Epithelial cell of alveolus of lung (primary cell): ENCODE data around the gene ZNFX1. TPM values are rescaled to one million over a fixed set of nuclear protein-coding genes. Genes with fewer than 3 reads are reported as not detected.

ENCODE experiments used
- total RNA-seq: library from RNA; depleted of rRNA; stranded (reverse); fragments of >200 nt; gene quantifications from 2 replicates; pipeline ENCODE4 v1.2.1, GENCODE V29; 2015

Gene ZNFX1
- total RNA-seq: 18.0 and 24.2 TPM in 2 replicates

GRCh38 chr20:49278036-49278817, at the start of gene ZNFX1:
TSS of gene ZNFX1 (minus strand) at chr20:49278057. CDS start at chr20:49275839, 2,218 bp downstream.

GRCh38 chr20:49219091-49219923, 58.5 kb downstream of the ZNFX1 start, which contains the start of gene DDX27:
TSS of gene DDX27 (plus strand) at chr20:49219416. CDS start at chr20:49219449, 33 bp downstream.

Other genes with a start within 250 kb of the ZNFX1 start
- gene CSE1L, start 231.7 kb downstream of the ZNFX1 start, total RNA-seq: 33.1 and 94.5 TPM in 2 replicates
- gene STAU1, start 89.7 kb downstream of the ZNFX1 start, total RNA-seq: 63.0 and 83.4 TPM in 2 replicates
- gene DDX27, start 58.6 kb downstream of the ZNFX1 start, total RNA-seq: 18.6 and 29.4 TPM in 2 replicates
- under 0.01 TPM in 1 of 2 replicates, not detected in the other for gene KCNB1, start 204.6 kb upstream of the ZNFX1 start, total RNA-seq